ENCODE measurements around the gene MFN1.

Gene MFN1

DNA sequence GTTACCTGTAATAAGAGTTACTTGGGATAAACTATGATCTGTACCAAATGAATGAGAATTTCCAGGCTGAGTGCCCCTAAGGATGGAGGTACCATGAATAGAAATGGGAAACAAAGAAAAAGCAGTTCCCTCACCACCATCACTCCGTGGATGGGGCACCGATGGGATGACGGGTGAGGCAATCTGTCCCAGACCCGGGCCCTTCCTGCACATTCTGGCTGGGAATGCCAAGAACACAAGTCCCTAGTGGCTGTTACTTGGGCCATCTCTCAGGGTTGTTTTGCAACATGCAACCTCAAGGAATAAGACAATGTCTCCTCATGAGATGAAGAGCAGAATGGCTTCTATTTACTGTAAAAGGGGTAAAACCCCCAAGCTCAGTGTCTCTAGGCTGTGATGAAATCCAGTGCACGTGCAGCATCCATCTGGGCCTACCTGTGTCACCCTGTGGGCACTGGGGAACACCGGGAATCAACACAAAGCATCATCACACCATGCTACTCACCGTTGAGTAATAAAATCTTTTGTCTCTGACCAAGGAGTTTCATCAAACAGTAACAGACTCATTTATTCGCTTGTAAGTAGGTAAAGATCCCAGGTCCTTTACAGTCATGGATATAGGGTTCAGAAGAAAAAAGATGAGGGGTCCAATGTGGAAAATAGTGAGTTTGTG lies 81.5 kb downstream of the MFN1 start:
- DNase-seq (ENCODE audit: low read depth), result no peak
- no peak overlapping the region for H3K4me3 ChIP-seq (replicated peaks; ENCODE audit: low read depth, low read length)
- TF ChIP-seq, protein P1, sequence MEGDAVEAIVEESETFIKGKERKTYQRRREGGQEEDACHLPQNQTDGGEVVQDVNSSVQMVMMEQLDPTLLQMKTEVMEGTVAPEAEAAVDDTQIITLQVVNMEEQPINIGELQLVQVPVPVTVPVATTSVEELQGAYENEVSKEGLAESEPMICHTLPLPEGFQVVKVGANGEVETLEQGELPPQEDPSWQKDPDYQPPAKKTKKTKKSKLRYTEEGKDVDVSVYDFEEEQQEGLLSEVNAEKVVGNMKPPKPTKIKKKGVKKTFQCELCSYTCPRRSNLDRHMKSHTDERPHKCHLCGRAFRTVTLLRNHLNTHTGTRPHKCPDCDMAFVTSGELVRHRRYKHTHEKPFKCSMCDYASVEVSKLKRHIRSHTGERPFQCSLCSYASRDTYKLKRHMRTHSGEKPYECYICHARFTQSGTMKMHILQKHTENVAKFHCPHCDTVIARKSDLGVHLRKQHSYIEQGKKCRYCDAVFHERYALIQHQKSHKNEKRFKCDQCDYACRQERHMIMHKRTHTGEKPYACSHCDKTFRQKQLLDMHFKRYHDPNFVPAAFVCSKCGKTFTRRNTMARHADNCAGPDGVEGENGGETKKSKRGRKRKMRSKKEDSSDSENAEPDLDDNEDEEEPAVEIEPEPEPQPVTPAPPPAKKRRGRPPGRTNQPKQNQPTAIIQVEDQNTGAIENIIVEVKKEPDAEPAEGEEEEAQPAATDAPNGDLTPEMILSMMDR (IDR thresholded peaks at IDR 0.05; ENCODE audit: low read length, missing control alignments), result no peak

DNA sequence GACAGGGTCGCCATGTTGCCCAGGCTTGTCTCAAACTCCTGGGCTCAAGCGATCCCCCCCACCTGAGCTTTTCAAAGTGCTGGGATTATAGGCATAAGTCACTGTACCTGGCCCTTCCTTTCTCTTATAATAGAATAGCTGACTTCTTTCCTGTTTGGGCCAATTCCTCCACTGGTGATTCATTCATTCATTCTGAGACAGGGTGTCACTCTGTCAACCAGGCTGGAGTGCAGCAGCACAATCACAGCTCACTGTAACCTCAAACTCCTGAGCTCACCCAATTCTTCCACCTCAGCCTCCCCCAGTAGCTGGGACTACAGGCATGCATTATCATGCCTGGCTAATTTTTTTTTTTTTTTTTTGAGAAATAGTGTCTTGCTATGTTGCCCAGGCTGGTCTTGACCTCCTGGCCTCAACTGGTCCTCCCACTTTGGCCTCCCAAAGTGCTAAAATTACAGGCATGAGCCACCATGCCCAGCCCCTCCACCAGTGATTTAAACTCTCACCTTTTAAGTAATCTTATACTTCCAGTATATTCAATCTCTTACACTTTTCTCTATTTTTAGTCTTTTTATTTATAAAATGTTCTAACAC lies 82.9 kb downstream of the MFN1 start:
- TF ChIP-seq, protein P1 (IDR thresholded peaks at IDR 0.05; ENCODE audit: low read length, missing control alignments), result no peak
- no peak overlapping the region for H3K4me3 ChIP-seq (replicated peaks; ENCODE audit: low read depth, low read length)
- no peak for DNase-seq (ENCODE audit: low read depth)

DNA sequence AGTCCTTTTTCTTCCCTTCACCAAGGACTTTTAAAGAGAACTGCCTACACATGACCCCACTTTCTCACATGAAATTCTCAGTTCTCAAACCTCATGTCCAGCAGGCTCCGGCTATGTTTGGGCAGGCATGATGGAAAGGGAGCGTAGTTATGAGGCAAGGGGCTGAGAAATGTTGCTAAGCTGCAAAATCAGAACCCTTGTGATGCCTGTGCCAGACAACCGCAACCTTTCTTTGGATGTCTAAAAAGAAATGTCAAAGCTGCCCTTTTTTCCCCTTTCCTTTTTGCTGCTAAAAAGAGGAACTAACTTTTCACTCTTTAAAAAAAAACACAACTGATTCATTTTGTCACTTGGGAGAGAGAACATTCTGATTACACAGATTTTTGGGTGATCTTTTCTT lies 84.5 kb downstream of the MFN1 start:
- no peak for DNase-seq (ENCODE audit: low read depth)
- no peak overlapping the region for H3K4me3 ChIP-seq (replicated peaks; ENCODE audit: low read depth, low read length)
- TF ChIP-seq, protein P1 (IDR thresholded peaks at IDR 0.05; ENCODE audit: low read length, missing control alignments), result no peak

DNA sequence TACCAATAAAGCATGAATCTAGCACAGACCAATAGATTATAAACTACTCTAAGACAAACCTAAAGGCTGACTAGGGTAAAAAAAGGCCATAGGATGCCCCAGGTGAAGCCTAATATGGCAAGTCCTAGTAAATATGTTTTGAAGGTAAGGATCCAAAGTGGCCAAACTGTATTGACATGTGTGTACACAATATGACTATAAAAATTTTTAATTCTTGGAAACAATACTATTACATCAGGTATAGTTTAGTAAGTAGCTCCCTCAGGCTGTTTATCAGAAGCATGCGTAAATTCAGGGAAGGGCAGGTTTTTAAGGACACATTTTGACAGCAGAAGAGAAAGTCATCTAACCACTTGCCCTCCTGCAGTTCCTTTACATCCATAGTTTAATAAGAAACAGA lies 84.9 kb downstream of the MFN1 start:
- TF ChIP-seq, protein P1 (IDR thresholded peaks at IDR 0.05; ENCODE audit: low read length, missing control alignments), result no peak
- no peak for DNase-seq (ENCODE audit: low read depth)
- no peak overlapping the region for H3K4me3 ChIP-seq (replicated peaks; ENCODE audit: low read depth, low read length)

DNA sequence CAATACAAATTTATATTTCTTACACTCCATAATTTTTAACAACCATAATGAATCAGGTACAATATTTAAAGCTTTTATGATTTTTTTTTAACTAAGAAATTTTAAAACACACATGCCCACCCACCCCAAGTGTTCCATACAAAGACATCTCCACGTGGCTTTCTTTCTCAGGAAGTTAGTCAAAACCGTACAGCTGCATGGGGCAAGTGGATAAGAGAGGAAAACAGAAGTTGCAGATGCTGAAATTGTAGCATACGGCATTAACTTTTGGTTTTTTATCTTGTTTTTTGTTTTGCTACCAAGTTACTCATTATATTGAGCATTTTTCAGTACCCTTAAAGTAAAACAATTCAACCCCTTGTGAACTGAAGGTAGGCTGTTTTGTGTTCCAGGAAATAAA lies 89.0 kb downstream of the MFN1 start:
- H3K4me3 ChIP-seq (replicated peaks; ENCODE audit: low read depth, low read length), result no peak overlapping the region
- no peak for DNase-seq (ENCODE audit: low read depth)
- TF ChIP-seq, protein P1 (IDR thresholded peaks at IDR 0.05; ENCODE audit: low read length, missing control alignments), result no peak

DNA sequence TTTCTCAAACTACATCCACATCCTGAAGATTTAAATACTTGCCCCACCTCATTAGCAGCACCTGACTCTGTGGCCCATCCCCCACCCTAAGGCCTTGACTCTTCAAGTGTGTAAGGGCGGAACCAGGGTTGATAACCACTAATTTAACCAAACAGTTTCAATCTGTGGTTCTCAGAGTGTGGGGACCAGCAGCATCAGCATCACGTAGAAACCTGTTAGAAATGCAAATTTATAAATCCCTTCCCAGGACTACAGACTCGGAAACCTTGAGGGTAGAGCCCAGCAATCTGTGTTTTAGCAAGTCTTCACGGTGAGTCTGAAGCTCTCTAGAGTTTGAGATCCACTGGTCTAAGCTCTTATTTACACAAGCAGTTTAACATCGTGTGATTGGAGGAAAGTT lies 91.3 kb downstream of the MFN1 start:
- TF ChIP-seq, protein P1 (IDR thresholded peaks at IDR 0.05; ENCODE audit: low read length, missing control alignments), result no peak
- DNase-seq (ENCODE audit: low read depth), result no peak
- no peak overlapping the region for H3K4me3 ChIP-seq (replicated peaks; ENCODE audit: low read depth, low read length)

Measured in fibroblast of pulmonary artery (primary cell).